ENCODE measurements around the gene TSR1.

TSR1 gene

DNA sequence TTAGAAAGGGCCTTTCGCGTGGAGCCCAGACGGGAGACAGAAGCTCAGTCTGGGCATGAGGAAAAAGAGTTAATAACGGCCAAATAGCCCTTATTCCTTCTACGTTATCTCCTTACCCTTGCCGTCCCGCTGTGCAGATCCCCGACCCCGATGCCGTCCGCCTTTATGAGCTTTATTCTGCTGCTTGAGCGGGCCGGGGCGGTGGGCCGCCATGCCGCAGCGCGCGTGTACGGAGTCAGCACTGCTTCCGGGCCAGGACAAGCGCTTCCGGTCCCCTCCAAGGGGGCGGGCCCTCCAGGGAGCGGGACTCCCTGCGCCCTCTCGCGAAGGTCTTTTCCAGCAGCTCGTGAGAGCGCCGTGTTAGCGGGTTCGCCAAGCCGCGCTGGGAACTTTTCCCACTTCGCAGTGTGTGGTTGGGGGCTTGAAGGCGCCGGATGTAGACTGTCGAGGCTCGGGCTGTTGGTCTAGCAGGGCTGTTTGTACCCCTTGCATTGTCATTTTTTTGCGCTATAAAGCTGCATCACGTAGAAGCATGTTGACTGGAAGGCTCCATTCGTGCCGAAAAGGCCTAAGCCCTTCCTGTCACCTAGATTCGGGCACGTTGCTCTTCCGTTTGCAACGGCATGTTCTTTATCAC, at the start of gene TSR1:
TSS of gene TSR1 (minus strand) at position 243 of the 637 bp plus-strand sequence. CDS start at position 213, 30 bp downstream.
- Histone ChIP-seq H3K9me3 (no peaks in the 10 kb centered on the region), H3K4me2 (peak within 1 kb of the TSS; percentile 100), H3K9ac (peak within 1 kb of the TSS; percentile 94), H3K4me1 (peaks cover 36% of the 10 kb centered on the region), H4K20me1 (peaks cover 62% of the 10 kb centered on the region), H3K27ac (peak within 1 kb of the TSS; percentile 83), H3K36me3 (peaks cover 53% of the 10 kb centered on the region), H3K4me3 (peak within 1 kb of the TSS; percentile 89), H3K27me3 (no peaks in the 10 kb centered on the region)
- TF ChIP-seq Cebpa-rat (IDR thresholded peaks at IDR 0.05) = no peak

DNA sequence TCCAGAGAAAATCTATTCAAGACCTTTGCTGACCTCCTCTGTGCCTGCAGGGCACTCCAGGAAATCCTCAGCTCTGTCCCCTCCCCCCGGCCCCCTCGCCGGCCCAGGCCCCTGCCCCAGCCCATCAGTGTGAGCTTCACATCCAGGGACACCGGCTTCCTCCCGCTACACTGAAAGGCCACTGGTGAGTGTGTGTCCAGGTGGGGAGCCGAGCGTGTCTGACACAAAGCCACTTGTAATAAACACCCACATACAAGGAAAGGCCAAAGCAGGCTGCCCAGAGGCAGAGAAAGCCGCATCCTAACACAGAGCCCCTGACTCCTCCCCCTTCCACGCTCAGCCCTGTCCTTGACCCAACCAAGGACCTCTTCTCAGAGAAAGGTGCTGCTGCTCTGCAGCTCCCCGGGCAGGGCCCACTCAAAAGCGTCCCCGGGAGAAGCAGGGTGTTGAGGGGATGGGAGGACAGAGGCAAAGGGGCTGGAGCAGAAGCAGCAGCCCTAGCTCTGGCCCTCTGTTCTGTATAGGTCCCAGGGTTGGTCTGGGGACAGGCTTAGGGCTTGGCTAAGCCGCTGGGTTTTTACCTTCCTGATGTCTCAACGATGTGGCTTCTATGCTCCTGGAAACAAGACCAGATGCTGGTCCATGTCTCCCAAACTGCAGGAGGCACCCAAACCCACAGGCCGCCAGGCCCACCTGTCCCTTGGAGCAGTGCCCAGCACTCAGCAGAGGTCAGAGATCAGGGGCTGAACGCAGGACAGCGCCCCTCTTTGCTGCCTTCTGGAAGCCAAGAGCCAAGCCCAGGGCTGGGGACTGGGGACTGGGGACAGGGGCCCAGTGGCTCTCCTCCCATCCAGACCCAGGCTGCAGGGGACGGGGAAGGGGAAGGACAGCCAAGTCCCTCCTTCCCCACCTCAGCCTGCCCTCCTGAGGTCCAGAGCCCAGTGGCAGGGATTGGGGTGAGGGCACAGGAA, 49.3 kb upstream of the TSR1 start:
- H3K9me3 ChIP-seq = no peaks in the 10 kb centered on the region
- H3K9ac ChIP-seq = peak overlapping the region; percentile 34; the same call in 1 of the 2 replicates
- H3K27me3 ChIP-seq = no peaks in the 10 kb centered on the region
- peaks cover 35% of the 10 kb centered on the region for H3K4me1 ChIP-seq
- no peak for TF ChIP-seq Cebpa-rat (IDR thresholded peaks at IDR 0.05)
- peaks cover 57% of the 10 kb centered on the region for H4K20me1 ChIP-seq
- H3K27ac ChIP-seq = 0 out of 2 replicates have a peak overlapping the region, but pooled peaks have one; percentile 26
- H3K4me3 ChIP-seq = no peak overlapping the region
- peaks cover 77% of the 10 kb centered on the region for H3K36me3 ChIP-seq
- no peak overlapping the region for H3K4me2 ChIP-seq

DNA sequence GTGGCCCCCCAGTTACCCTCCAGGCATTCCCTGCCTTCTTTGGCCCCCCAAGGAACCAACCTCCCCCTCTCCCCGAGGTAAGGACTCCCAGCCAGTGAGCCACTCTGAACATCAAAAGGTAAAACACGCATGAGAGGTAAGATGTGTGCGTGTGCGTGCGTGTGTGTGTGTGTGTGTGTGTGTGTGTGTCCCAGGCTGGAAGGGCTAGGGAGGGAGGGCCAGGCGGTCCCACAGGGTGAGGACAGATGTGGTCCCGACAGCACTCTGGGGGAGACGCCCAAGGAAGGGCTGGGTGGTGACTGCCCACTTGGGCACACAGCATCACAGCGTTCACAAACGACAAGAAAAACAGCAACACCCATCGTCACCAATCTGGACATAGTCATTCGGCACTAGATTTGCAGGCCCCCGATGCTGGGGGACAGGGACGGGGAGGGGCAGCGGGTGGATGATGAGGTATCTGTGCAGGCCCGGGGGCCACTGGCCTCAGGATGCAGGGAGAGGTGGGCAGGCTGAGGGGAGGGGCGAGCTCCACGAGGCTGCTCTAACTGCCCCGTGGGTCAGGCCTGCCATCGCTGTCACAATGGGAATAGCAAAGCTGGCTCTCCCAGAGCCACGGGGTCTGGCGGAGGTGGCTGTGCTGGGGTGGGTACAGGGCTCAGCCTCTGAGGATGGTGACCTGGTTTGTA, 48.3 kb upstream of the TSR1 start:
- peaks cover 79% of the 10 kb centered on the region for H3K36me3 ChIP-seq
- H4K20me1 ChIP-seq = peaks cover 48% of the 10 kb centered on the region
- H3K4me3 ChIP-seq = no peak overlapping the region
- no peak overlapping the region; the same call in 1 of the 2 replicates for H3K9ac ChIP-seq
- no peak overlapping the region for H3K4me2 ChIP-seq
- TF ChIP-seq Cebpa-rat (IDR thresholded peaks at IDR 0.05) = no peak
- H3K4me1 ChIP-seq = peaks cover 29% of the 10 kb centered on the region
- H3K27me3 ChIP-seq = no peaks in the 10 kb centered on the region
- no peak overlapping the region for H3K27ac ChIP-seq
- no peaks in the 10 kb centered on the region for H3K9me3 ChIP-seq

DNA sequence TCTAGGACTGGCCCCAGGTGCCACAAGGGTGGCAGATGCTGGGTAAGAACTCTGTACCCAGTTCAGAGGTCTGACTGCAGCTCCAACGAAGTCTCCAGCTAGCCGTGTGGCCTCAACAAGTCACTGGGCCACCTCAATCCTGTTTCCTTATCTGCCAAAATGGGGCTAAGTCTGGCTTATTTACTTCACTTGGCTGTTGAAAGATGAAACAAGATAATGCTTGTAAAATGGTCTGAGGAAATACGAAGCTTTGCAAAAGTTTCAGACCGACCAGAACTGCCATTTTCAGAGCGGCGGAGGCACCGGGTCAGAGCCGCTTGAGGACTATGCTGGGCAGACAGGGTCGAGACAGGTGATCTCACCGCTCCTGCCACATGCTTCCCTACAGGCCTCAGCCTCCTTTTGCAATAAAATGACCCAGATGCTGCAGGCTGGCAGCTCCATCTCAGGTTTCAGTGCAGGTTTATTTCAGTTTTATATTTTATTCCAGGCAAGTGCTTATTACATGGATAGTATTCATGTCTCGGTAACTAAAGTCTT, 47.4 kb upstream of the TSR1 start:
- peak overlapping the region; percentile 38 for H3K27ac ChIP-seq
- H3K9ac ChIP-seq = no peak overlapping the region
- H3K4me1 ChIP-seq = peaks cover 29% of the 10 kb centered on the region
- 0 out of 2 replicates have a peak overlapping the region, but pooled peaks have one; percentile 50 for H3K4me2 ChIP-seq
- H3K4me3 ChIP-seq = no peak overlapping the region
- H3K9me3 ChIP-seq = no peaks in the 10 kb centered on the region
- TF ChIP-seq Cebpa-rat (IDR thresholded peaks at IDR 0.05) = no peak
- H3K27me3 ChIP-seq = no peaks in the 10 kb centered on the region
- peaks cover 41% of the 10 kb centered on the region for H4K20me1 ChIP-seq
- peaks cover 80% of the 10 kb centered on the region for H3K36me3 ChIP-seq

DNA sequence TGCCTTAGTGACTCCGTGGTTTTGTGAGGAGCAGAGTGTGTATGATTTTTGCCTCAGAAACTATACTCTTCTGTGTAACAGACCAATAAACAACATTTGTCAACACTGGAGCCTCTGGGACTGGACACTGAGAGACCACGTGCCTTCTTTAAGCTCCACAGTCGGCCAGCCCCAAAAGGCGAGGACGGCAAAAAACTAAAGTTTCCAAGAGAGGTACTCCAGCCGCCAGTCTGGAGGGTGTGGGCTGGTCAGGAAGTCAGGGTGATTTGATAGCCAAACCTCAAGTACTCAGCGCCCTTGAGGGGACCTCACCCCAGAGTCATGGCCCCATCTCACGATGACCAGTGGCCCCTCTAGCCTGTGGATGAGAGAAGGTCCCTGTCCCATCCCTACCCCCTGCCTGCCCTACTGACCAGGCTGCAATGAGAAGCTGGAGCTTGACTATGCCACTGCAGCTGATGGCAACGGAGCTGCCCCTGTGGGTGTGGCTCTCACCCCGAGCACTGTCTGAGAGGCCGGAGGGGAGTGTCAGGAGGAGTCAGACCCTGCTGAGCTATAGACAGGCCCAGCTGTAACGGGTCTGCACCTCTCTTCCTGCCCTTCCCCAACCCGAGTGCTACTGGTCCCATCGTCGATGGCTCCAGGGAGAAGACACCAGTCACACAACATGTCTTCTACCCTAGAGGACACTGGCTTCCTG, 44.8 kb upstream of the TSR1 start:
- Histone ChIP-seq H3K4me2 (no peak overlapping the region), H3K36me3 (peaks cover 81% of the 10 kb centered on the region), H3K9ac (0 out of 2 replicates have a peak overlapping the region, but pooled peaks have one; percentile 6), H4K20me1 (peaks cover 19% of the 10 kb centered on the region; the same call in 1 of the 2 replicates), H3K4me3 (no peak overlapping the region), H3K9me3 (no peaks in the 10 kb centered on the region), H3K4me1 (peaks cover 25% of the 10 kb centered on the region), H3K27me3 (no peaks in the 10 kb centered on the region), H3K27ac (no peak overlapping the region)
- TF ChIP-seq Cebpa-rat (IDR thresholded peaks at IDR 0.05) = no peak

DNA sequence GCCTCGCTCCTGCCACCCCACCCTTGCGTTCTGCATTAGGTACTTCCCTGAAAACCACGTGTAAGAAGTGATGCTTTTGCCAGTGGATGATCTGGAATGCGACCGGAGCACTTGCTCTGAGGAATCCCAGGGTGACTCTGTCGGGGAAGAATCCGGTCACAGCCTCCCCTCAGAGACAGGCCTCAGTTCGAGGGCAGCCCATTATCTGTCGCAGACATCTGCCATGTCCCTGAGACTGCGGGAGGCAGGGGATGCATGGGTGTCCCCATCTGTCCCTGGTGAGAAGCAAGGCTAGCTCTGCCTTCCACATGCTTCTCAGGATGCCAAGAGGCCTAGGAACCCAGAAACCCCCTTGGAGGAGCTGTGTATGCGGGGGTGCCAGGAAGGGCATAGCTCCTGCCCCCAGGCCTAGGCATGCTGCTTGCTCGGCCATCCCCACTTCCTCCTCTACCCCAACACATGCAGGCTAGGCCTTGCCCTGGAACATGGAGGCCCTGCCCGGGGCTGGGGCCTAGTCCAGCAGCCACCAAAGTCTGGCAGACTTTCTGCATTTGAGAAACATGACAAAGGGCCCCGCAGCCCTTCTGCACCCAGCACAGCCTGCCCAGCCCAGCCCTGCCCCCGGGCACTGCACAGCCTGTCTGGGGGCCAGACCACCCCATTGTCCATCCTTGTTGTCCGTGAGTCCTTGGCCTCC, 44.1 kb upstream of the TSR1 start:
- Histone ChIP-seq H3K27me3 (no peaks in the 10 kb centered on the region), H3K27ac (0 out of 2 replicates have a peak overlapping the region, but pooled peaks have one; percentile 30), H3K4me3 (no peak overlapping the region), H3K4me1 (peaks cover 21% of the 10 kb centered on the region), H3K9ac (0 out of 2 replicates have a peak overlapping the region, but pooled peaks have one; percentile 6), H3K9me3 (no peaks in the 10 kb centered on the region), H3K36me3 (peaks cover 81% of the 10 kb centered on the region), H3K4me2 (no peak overlapping the region), H4K20me1 (peaks cover 12% of the 10 kb centered on the region; the same call in 1 of the 2 replicates)
- TF ChIP-seq Cebpa-rat (IDR thresholded peaks at IDR 0.05) = no peak

DNA sequence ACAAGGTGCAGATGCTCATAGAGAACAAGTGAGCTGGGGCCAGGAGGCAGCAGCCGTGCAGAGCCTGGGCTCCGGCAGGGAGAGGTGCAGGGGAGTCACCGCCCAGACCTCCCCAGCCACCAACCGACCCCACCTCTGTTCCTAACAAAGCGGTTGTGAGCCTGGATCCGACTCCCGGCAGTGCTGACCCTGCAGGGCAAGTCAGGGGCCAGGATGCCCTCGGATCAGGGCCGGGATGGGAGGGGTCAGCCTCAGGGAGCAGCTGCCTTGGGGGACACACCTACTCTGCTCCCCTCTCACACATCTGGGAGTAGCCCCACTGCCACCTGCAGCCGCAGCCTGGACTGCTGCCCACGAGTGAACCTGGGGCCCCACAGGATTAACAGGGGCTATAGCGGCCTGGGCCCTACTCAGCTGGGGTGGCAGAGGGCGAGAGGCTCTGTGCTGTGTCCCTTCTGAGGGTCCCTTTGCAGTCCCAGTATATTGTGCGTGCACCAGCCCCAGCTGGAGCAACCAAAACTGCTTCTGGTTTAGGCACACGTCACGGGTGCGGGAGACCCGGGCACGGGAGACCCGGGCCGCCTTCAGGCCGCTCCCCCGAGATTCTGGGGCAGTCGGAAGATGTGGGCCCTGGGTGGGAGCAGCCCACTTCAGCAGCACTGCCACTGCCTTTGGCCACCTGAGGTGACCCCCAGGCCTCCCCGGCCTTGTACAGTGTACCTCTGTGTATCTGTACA, 43.4 kb upstream of the TSR1 start:
- Histone ChIP-seq H3K4me2 (no peak overlapping the region), H3K27ac (no peak overlapping the region), H3K9ac (no peak overlapping the region), H4K20me1 (peaks cover 12% of the 10 kb centered on the region; the same call in 1 of the 2 replicates), H3K9me3 (no peaks in the 10 kb centered on the region), H3K27me3 (no peaks in the 10 kb centered on the region), H3K4me1 (peaks cover 21% of the 10 kb centered on the region), H3K36me3 (peaks cover 85% of the 10 kb centered on the region), H3K4me3 (no peak overlapping the region)
- TF ChIP-seq Cebpa-rat (IDR thresholded peaks at IDR 0.05) = no peak

DNA sequence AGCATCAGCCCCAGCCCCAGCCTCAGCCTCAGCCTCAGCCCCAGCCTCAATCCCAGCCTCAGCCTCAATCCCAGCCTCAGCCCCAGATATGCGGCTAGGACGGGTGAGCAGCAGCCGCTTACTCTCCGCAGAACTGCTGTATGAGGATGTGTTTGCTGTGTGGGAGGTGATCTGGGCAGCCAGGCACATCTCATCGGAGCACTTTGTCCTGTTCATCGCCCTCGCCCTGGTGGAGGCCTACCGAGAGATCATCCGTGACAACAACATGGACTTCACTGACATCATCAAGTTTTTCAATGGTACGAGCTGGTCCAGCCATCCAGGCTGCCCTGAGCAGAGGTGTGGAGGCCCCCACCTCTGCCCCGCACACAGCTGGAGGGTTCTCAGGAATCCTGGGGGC, 42.6 kb upstream of the TSR1 start:
- 0 out of 2 replicates have a peak overlapping the region, but pooled peaks have one; percentile 9 for H3K27ac ChIP-seq
- H3K4me3 ChIP-seq = no peak overlapping the region
- peaks cover 86% of the 10 kb centered on the region for H3K36me3 ChIP-seq

More for the DNA sequence above, 42.6 kb upstream of the TSR1 start:
- Histone ChIP-seq H4K20me1 (peaks cover 11% of the 10 kb centered on the region; the same call in 1 of the 2 replicates), H3K9me3 (no peaks in the 10 kb centered on the region), H3K4me2 (no peak overlapping the region), H3K4me1 (peaks cover 13% of the 10 kb centered on the region), H3K27me3 (no peaks in the 10 kb centered on the region), H3K9ac (no peak overlapping the region)
- TF ChIP-seq Cebpa-rat (IDR thresholded peaks at IDR 0.05) = no peak

All from BLaER1 (cell line).